ENCODE measurements around the gene ZSCAN9. TPM values are rescaled to one million over a fixed set of nuclear protein-coding genes. Genes with fewer than 3 reads are reported as not detected.

The ZSCAN9 gene
- total RNA-seq, 2 experiments from 2014 or later = 7.0 to 11.6 TPM

- no peak overlapping the region for H3K4me3 Mint-ChIP-seq
- DNase-seq = no peak
- CTCF ChIA-PET = interaction anchor here (1.0 to 2.7 kb wide), 8 partner anchors 9 to 162 kb away, joined by 3 to 21 read pairs (median 6); partner anchors contain the start of genes PGBD1, ZKSCAN4 and ZSCAN12
- ATAC-seq = no peak
- no peak overlapping the region for H3K27ac Mint-ChIP-seq
- H3K4me1 Mint-ChIP-seq = peaks cover 22% of the 10 kb centered on the region
- H3K36me3 Mint-ChIP-seq = peaks cover 9% of the 10 kb centered on the region
- peaks cover 3% of the 10 kb centered on the region for H3K27me3 Mint-ChIP-seq
- no peaks in the 10 kb centered on the region for H3K9me3 Mint-ChIP-seq (ENCODE audit: low read depth)
Measured at GRCh38 chr6:28266563-28266961, 41.5 kb downstream of the ZSCAN9 start.

GRCh38 chr6:28266962-28267694 lies 42.1 kb downstream of the ZSCAN9 start, which contains the start of gene ZSCAN26:
Gene ZSCAN26, plus strand, starts transcription at chr6:28267143. Its CDS starts 4,777 bp downstream, at chr6:28271920.
- DNase-seq (peak; percentile 93), ATAC-seq (peak; percentile 97)
- Mint-ChIP-seq H3K4me3 (no peak within 1 kb of the TSS), H3K27me3 (peaks cover 3% of the 10 kb centered on the region), H3K36me3 (peaks cover 11% of the 10 kb centered on the region), H3K4me1 (peaks cover 22% of the 10 kb centered on the region), H3K9me3 (ENCODE audit: low read depth) (no peaks in the 10 kb centered on the region), H3K27ac (no peak within 1 kb of the TSS)
- CTCF ChIA-PET = interaction anchor here (1.1 to 2.7 kb wide), 7 partner anchors 8 to 163 kb away, joined by 3 to 21 read pairs (median 6); partner anchors contain the start of genes PGBD1, ZKSCAN4 and ZSCAN12

GRCh38 chr6:28267695-28268059 lies 42.6 kb downstream of the ZSCAN9 start:
- H3K27ac Mint-ChIP-seq = no peak overlapping the region
- peaks cover 22% of the 10 kb centered on the region for H3K4me1 Mint-ChIP-seq
- ATAC-seq (no peak), DNase-seq (no peak)
- CTCF ChIA-PET = interaction anchor here (1.3 to 2.7 kb wide), 4 partner anchors 8 to 88 kb away, joined by 6 to 21 read pairs (median 12); partner anchors contain the start of genes PGBD1 and ZKSCAN4
- H3K36me3 Mint-ChIP-seq = peaks cover 15% of the 10 kb centered on the region
- H3K4me3 Mint-ChIP-seq = no peak overlapping the region
- no peaks in the 10 kb centered on the region for H3K9me3 Mint-ChIP-seq (ENCODE audit: low read depth)
- peaks cover 3% of the 10 kb centered on the region for H3K27me3 Mint-ChIP-seq

GRCh38 chr6:28269492-28269891 lies 44.4 kb downstream of the ZSCAN9 start:
- H3K27me3 Mint-ChIP-seq = no peaks in the 10 kb centered on the region
- DNase-seq = no peak
- H3K4me1 Mint-ChIP-seq = peaks cover 20% of the 10 kb centered on the region
- no peak overlapping the region for H3K4me3 Mint-ChIP-seq
- H3K36me3 Mint-ChIP-seq = peaks cover 25% of the 10 kb centered on the region
- peak overlapping the region; percentile 25 for H3K27ac Mint-ChIP-seq
- CTCF ChIA-PET = no interaction called here
- ATAC-seq = no peak
- no peaks in the 10 kb centered on the region for H3K9me3 Mint-ChIP-seq (ENCODE audit: low read depth)

GRCh38 chr6:28274888-28275287 lies 49.8 kb downstream of the ZSCAN9 start:
- CTCF ChIA-PET = interaction anchor here (1.1 to 1.2 kb wide), 2 partner anchors 8 to 81 kb away, joined by 3 to 6 read pairs; partner anchors contain the start of gene ZSCAN26

DNA sequence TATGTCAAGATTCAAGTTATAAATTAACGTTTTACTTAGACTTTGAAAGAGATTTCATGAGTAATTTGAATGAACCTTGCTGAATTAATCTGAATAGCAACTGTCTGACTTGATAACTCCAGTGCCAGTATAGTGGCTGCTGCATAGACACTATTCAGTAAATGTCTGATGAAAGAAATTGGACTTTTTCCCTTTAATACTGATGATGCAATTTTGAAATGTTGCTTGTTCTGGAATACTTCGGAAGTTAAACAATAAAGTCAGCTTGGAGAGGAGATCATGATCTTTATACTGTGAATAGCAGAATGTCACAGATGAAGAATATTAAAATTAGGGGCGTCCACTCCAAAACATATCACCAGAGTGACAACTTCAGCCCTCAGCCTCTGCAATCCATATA lies 52.7 kb downstream of the ZSCAN9 start:
- Mint-ChIP-seq H3K36me3 (peaks cover 32% of the 10 kb centered on the region), H3K4me1 (peaks cover 20% of the 10 kb centered on the region), H3K27me3 (peaks cover 5% of the 10 kb centered on the region), H3K27ac (no peak overlapping the region), H3K9me3 (ENCODE audit: low read depth) (no peaks in the 10 kb centered on the region), H3K4me3 (no peak overlapping the region)
- CTCF ChIA-PET = no interaction called here
- ATAC-seq = no peak
- DNase-seq = no peak

More at GRCh38 chr6:28274888-28275287, 49.8 kb downstream of the ZSCAN9 start:
- Mint-ChIP-seq H3K4me3 (no peak overlapping the region), H3K9me3 (ENCODE audit: low read depth) (no peaks in the 10 kb centered on the region), H3K27me3 (no peaks in the 10 kb centered on the region), H3K36me3 (peaks cover 44% of the 10 kb centered on the region), H3K4me1 (peaks cover 15% of the 10 kb centered on the region), H3K27ac (peak overlapping the region; percentile 1)
- no peak for DNase-seq
- ATAC-seq = no peak

GRCh38 chr6:28280595-28281287 lies 55.7 kb downstream of the ZSCAN9 start:
- peaks cover 5% of the 10 kb centered on the region for H3K27me3 Mint-ChIP-seq
- H3K27ac Mint-ChIP-seq = no peak overlapping the region
- H3K4me3 Mint-ChIP-seq = peak overlapping the region; percentile 81
- DNase-seq = no peak
- H3K36me3 Mint-ChIP-seq = peaks cover 19% of the 10 kb centered on the region
- CTCF ChIA-PET = interaction anchor here (1.0 to 3.0 kb wide), 3 partner anchors 13 to 75 kb away, joined by 3 to 12 read pairs (median 3); partner anchors contain the start of gene ZSCAN26
- peak; percentile 7 for ATAC-seq
- H3K4me1 Mint-ChIP-seq = peaks cover 14% of the 10 kb centered on the region
- no peaks in the 10 kb centered on the region for H3K9me3 Mint-ChIP-seq (ENCODE audit: low read depth)

GRCh38 chr6:28281288-28282064 lies 56.4 kb downstream of the ZSCAN9 start, which contains the start of gene PGBD1:
Gene PGBD1, plus strand, starts transcription at chr6:28281572. Its CDS starts 2,242 bp downstream, at chr6:28283814.
- peak; percentile 98 for ATAC-seq
- Mint-ChIP-seq H3K27me3 (peaks cover 5% of the 10 kb centered on the region), H3K4me3 (peak within 1 kb of the TSS; percentile 81), H3K27ac (no peak within 1 kb of the TSS), H3K36me3 (peaks cover 12% of the 10 kb centered on the region), H3K9me3 (ENCODE audit: low read depth) (no peaks in the 10 kb centered on the region), H3K4me1 (peaks cover 14% of the 10 kb centered on the region)
- CTCF ChIA-PET = interaction anchor here (1.0 to 3.0 kb wide), 3 partner anchors 14 to 75 kb away, joined by 3 to 12 read pairs (median 3); partner anchors contain the start of gene ZSCAN26
- peak; percentile 77 for DNase-seq

- ATAC-seq (no peak), DNase-seq (no peak)
- Mint-ChIP-seq H3K4me3 (no peak overlapping the region), H3K9me3 (ENCODE audit: low read depth) (no peaks in the 10 kb centered on the region), H3K27ac (no peak overlapping the region), H3K27me3 (peaks cover 5% of the 10 kb centered on the region), H3K4me1 (peaks cover 14% of the 10 kb centered on the region), H3K36me3 (peaks cover 16% of the 10 kb centered on the region)
- CTCF ChIA-PET = no interaction called here
Measured at GRCh38 chr6:28282926-28283325, 57.9 kb downstream of the ZSCAN9 start.

Other genes starting within 250 kb of the ZSCAN9 start
- gene ZNF165, start 144.7 kb upstream of the ZSCAN9 start, total RNA-seq = under 1 TPM; 0.61 to 0.70 TPM
- gene ZSCAN16, start 100.7 kb upstream of the ZSCAN9 start, total RNA-seq = 1 to 10 TPM; 4.6 to 7.5 TPM
- 10 to 100 TPM; 21.4 to 21.8 TPM for gene ZKSCAN8, start 83.4 kb upstream of the ZSCAN9 start, total RNA-seq
- gene ZKSCAN4, start 27.0 kb downstream of the ZSCAN9 start, total RNA-seq = 1 to 10 TPM; 5.7 to 6.1 TPM
- gene NKAPL, start 34.0 kb downstream of the ZSCAN9 start, total RNA-seq = under 1 TPM in 1 of 2 experiments, not detected in 1; 0.26 TPM
- 10 to 100 TPM in 1 of 2 experiments, 1 to 10 TPM in 1; 7.8 to 11.7 TPM for gene ZSCAN26, start 41.9 kb downstream of the ZSCAN9 start, total RNA-seq
- gene PGBD1, start 56.3 kb downstream of the ZSCAN9 start, total RNA-seq = 1 to 10 TPM; 3.9 to 4.2 TPM
- gene ZSCAN31, start 110.9 kb downstream of the ZSCAN9 start, total RNA-seq = 1 to 10 TPM; 1.0 to 1.7 TPM
- gene ZKSCAN3, start 124.7 kb downstream of the ZSCAN9 start, total RNA-seq = 1 to 10 TPM; 4.1 to 5.5 TPM
- gene ZSCAN12, start 174.5 kb downstream of the ZSCAN9 start, total RNA-seq = 1 to 10 TPM; 7.1 to 7.9 TPM
- under 1 TPM; 0.44 to 0.56 TPM for gene ZSCAN23, start 218.2 kb downstream of the ZSCAN9 start, total RNA-seq